Esophagus muscularis mucosa (tissue), 4 donors: ENCODE results near the gene OGFR.

Experiments
- EP300 ChIP-seq: sonication (generic); formaldehyde crosslinking; IDR thresholded peaks from one replicate; pipeline ENCODE4 v1.6.1; 2017; ENCODE audit warnings: antibody characterized with exemption
- POLR2A ChIP-seq: fragments of 450-650 bp; IDR thresholded peaks from one replicate; pipeline ENCODE4 v1.6.1; 2017; ENCODE audit warnings: antibody characterized with exemption, moderate library complexity, mild to moderate bottlenecking, low read depth
- TF ChIP-seq, protein P1 (sequence below), 3 experiments: fragments of 200-600 bp in 2 of 3; fragments of 450-650 bp in 1 of 3; sonication (generic) in 2 of 3; IDR thresholded peaks; one replicate each; pipeline ENCODE4 v1.5.1; 2017 to 2019; ENCODE audit warnings: antibody characterized with exemption in 3 of 3, mild to moderate bottlenecking in 2 of 3, moderate library complexity in 1 of 3

DNA sequence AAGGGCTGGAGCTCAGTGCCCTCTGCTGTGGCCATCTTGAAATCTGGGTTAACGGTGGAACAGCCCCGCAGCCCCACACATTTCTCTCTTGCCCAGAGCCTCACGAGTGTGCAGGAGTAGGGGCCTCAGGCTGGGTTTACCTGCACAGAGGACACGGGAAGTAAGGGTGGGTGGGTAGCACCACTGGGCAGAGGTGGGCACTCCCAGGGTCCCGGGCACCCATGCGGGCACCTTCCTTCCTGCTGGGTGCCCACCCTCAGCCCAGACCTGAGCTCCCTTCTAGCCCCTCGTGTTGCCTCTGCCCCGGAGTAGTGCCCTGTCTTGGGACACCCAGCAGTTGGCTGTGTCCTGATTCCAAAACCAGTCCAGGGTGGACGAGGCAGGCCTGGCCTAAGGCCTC lies 23.4 kb downstream of the OGFR start:
- TF ChIP-seq POLR2A (no peak), EP300 (no peak)
- TF ChIP-seq, protein P1, sequence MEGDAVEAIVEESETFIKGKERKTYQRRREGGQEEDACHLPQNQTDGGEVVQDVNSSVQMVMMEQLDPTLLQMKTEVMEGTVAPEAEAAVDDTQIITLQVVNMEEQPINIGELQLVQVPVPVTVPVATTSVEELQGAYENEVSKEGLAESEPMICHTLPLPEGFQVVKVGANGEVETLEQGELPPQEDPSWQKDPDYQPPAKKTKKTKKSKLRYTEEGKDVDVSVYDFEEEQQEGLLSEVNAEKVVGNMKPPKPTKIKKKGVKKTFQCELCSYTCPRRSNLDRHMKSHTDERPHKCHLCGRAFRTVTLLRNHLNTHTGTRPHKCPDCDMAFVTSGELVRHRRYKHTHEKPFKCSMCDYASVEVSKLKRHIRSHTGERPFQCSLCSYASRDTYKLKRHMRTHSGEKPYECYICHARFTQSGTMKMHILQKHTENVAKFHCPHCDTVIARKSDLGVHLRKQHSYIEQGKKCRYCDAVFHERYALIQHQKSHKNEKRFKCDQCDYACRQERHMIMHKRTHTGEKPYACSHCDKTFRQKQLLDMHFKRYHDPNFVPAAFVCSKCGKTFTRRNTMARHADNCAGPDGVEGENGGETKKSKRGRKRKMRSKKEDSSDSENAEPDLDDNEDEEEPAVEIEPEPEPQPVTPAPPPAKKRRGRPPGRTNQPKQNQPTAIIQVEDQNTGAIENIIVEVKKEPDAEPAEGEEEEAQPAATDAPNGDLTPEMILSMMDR (IDR thresholded peaks at IDR 0.05) = no peak
